Transverse colon (tissue), 4 donors: Measurements from ENCODE around the gene PAQR7.

Experiments used
- POLR2AphosphoS5 ChIP-seq, 3 donors: sonication (generic); formaldehyde crosslinking; IDR thresholded peaks; one replicate each; pipeline ENCODE4 v1.6.1; 2016; ENCODE audit warnings: antibody characterized with exemption in 3 of 3
- TF ChIP-seq, protein P1 (sequence below), 5 experiments: fragments of 200-600 bp in 3 of 5; fragments of 450-650 bp in 2 of 5; sonication (generic) in 3 of 5; IDR thresholded peaks; 1 replicate in 2 of 5; 2 replicates in 3 of 5; pipeline ENCODE4 v1.5.1; 2016 to 2017; ENCODE audit warnings: antibody characterized with exemption in 5 of 5, inconsistent platforms in 3 of 5, mild to moderate bottlenecking in 2 of 5, moderate library complexity in 1 of 5

DNA sequence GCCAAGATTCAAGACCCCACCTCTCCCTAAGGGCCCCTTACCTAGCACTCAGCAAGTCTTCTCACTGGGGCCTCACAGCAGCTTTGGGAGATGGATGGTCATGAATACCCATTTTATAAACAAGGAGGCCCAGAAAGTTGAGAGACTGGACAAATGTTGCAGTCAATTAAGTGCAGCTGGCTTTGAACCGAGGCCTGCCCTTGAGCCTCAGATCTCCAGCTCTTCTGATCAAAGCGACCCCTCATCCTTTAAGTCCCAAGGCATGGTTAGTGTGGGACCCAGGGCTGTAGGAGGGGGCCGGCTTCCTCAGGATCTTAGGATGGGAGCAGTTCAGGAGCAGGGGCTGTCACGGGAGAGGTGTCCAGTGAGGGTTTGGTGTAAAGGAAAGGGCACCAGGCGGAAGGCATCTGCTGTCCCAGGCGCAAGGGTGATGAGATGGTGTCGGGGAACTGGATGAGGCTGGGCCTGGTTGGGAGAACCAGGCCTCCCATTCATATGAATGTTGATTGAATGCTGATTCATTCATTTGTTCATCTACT is 60.9 kb downstream of the PAQR7 start:
- TF ChIP-seq, protein P1, sequence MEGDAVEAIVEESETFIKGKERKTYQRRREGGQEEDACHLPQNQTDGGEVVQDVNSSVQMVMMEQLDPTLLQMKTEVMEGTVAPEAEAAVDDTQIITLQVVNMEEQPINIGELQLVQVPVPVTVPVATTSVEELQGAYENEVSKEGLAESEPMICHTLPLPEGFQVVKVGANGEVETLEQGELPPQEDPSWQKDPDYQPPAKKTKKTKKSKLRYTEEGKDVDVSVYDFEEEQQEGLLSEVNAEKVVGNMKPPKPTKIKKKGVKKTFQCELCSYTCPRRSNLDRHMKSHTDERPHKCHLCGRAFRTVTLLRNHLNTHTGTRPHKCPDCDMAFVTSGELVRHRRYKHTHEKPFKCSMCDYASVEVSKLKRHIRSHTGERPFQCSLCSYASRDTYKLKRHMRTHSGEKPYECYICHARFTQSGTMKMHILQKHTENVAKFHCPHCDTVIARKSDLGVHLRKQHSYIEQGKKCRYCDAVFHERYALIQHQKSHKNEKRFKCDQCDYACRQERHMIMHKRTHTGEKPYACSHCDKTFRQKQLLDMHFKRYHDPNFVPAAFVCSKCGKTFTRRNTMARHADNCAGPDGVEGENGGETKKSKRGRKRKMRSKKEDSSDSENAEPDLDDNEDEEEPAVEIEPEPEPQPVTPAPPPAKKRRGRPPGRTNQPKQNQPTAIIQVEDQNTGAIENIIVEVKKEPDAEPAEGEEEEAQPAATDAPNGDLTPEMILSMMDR (IDR thresholded peaks at IDR 0.05) = no peak
- TF ChIP-seq POLR2AphosphoS5 (IDR thresholded peaks at IDR 0.05) = no peak
